ENCODE data around the gene ACAP1. TPM values are rescaled to one million over a fixed set of nuclear protein-coding genes. Genes with fewer than 3 reads are reported as not detected.
A peak's percentile ranks its signal among the peaks of the same experiment; 100 is the strongest.

ACAP1 gene
- total RNA-seq, 1 experiment from 2014 or later: 58.6 TPM

DNA sequence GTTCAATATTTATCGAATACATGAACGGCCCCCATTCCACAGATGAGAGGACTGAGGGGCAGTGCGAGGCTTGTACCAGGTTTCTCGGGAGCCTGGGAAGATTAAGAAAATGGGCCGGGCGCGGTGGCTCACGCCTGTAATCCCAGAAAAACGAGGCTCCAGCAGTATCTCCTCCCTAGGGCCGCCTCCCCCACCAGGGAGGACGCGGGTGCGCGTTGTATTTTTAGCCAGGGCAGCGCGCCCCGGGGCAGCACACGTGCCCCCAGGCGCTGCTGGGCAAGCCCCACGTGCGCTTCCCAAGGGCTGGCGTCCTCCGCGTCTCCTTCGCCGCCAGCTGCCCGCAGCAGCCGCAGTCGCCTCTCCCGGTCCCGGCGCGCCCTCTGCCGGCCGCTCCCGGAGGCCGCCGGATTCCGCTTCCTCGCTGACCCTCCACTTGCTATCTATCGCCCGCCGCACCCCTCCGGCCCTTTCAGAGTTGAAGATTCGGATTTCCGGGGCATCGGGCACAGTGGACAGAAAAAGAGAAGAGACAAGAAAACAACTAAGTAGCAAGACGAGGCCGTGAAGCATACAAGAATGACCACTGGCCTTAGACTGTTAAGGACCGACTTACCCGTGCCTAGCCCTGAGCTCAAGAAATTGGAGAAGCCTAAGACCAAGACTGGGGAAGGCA, 40.0 kb upstream of the ACAP1 start (continued):
- TF ChIP-seq TP53 (CRISPR knock-in tag; IDR thresholded peaks at IDR 0.05) (peak; percentile 86; the same call in 1 of the 2 replicates), TCF7 (CRISPR knock-in tag; IDR thresholded peaks at IDR 0.05; ENCODE audit: low read depth) (no peak), KAT7 (CRISPR knock-in tag; IDR thresholded peaks at IDR 0.05; ENCODE audit: borderline replicate concordance) (no peak), OVOL2 (CRISPR knock-in tag; IDR thresholded peaks at IDR 0.05; ENCODE audit: borderline replicate concordance) (no peak), ZNF138 (CRISPR knock-in tag; conservative IDR thresholded peaks at IDR 0.05) (no peak; the same call in 1 of the 2 replicates), ZNF416 (CRISPR knock-in tag; IDR thresholded peaks at IDR 0.05) (no peak), PRRX2 (CRISPR knock-in tag; IDR thresholded peaks at IDR 0.05) (no peak), ZNF423 (CRISPR knock-in tag; IDR thresholded peaks at IDR 0.05) (no peak), FOXK1 (CRISPR knock-in tag; IDR thresholded peaks at IDR 0.05) (peak; percentile 86), ATF1 (CRISPR knock-in tag; IDR thresholded peaks at IDR 0.05) (no peak), NFE2L1 (CRISPR knock-in tag; IDR thresholded peaks at IDR 0.05) (peak; percentile 66; the same call in 1 of the 2 replicates), JUN (CRISPR knock-in tag; IDR thresholded peaks at IDR 0.05) (no peak), RELA (CRISPR knock-in tag; IDR thresholded peaks at IDR 0.05; ENCODE audit: borderline replicate concordance) (no peak), JAZF1 (CRISPR knock-in tag; IDR thresholded peaks at IDR 0.05) (no peak), CREM (CRISPR knock-in tag; IDR thresholded peaks at IDR 0.05) (0 out of 2 replicates have a peak, but pooled peaks have one; percentile 59), FOXJ3 (CRISPR knock-in tag; IDR thresholded peaks at IDR 0.05; ENCODE audit: borderline replicate concordance) (no peak), ETV6 (CRISPR knock-in tag; IDR thresholded peaks at IDR 0.05) (peak; percentile 95), FOXP1 (CRISPR knock-in tag; IDR thresholded peaks at IDR 0.05; ENCODE audit: borderline replicate concordance) (peak; percentile 89)
- TF ChIP-seq, protein P1, sequence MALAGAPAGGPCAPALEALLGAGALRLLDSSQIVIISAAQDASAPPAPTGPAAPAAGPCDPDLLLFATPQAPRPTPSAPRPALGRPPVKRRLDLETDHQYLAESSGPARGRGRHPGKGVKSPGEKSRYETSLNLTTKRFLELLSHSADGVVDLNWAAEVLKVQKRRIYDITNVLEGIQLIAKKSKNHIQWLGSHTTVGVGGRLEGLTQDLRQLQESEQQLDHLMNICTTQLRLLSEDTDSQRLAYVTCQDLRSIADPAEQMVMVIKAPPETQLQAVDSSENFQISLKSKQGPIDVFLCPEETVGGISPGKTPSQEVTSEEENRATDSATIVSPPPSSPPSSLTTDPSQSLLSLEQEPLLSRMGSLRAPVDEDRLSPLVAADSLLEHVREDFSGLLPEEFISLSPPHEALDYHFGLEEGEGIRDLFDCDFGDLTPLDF (CRISPR knock-in tag; IDR thresholded peaks at IDR 0.05): peak; percentile 71; the same call in 1 of the 2 replicates
- TF ChIP-seq, protein P2, sequence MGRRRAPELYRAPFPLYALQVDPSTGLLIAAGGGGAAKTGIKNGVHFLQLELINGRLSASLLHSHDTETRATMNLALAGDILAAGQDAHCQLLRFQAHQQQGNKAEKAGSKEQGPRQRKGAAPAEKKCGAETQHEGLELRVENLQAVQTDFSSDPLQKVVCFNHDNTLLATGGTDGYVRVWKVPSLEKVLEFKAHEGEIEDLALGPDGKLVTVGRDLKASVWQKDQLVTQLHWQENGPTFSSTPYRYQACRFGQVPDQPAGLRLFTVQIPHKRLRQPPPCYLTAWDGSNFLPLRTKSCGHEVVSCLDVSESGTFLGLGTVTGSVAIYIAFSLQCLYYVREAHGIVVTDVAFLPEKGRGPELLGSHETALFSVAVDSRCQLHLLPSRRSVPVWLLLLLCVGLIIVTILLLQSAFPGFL (CRISPR knock-in tag; IDR thresholded peaks at IDR 0.05; ENCODE audit: borderline replicate concordance): no peak
- TF ChIP-seq, protein P3, sequence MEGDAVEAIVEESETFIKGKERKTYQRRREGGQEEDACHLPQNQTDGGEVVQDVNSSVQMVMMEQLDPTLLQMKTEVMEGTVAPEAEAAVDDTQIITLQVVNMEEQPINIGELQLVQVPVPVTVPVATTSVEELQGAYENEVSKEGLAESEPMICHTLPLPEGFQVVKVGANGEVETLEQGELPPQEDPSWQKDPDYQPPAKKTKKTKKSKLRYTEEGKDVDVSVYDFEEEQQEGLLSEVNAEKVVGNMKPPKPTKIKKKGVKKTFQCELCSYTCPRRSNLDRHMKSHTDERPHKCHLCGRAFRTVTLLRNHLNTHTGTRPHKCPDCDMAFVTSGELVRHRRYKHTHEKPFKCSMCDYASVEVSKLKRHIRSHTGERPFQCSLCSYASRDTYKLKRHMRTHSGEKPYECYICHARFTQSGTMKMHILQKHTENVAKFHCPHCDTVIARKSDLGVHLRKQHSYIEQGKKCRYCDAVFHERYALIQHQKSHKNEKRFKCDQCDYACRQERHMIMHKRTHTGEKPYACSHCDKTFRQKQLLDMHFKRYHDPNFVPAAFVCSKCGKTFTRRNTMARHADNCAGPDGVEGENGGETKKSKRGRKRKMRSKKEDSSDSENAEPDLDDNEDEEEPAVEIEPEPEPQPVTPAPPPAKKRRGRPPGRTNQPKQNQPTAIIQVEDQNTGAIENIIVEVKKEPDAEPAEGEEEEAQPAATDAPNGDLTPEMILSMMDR (IDR thresholded peaks at IDR 0.05): peak; percentile 90; the same call in 1 of the 2 replicates
- TF ChIP-seq, protein P4, sequence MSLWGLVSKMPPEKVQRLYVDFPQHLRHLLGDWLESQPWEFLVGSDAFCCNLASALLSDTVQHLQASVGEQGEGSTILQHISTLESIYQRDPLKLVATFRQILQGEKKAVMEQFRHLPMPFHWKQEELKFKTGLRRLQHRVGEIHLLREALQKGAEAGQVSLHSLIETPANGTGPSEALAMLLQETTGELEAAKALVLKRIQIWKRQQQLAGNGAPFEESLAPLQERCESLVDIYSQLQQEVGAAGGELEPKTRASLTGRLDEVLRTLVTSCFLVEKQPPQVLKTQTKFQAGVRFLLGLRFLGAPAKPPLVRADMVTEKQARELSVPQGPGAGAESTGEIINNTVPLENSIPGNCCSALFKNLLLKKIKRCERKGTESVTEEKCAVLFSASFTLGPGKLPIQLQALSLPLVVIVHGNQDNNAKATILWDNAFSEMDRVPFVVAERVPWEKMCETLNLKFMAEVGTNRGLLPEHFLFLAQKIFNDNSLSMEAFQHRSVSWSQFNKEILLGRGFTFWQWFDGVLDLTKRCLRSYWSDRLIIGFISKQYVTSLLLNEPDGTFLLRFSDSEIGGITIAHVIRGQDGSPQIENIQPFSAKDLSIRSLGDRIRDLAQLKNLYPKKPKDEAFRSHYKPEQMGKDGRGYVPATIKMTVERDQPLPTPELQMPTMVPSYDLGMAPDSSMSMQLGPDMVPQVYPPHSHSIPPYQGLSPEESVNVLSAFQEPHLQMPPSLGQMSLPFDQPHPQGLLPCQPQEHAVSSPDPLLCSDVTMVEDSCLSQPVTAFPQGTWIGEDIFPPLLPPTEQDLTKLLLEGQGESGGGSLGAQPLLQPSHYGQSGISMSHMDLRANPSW (CRISPR knock-in tag; conservative IDR thresholded peaks at IDR 0.05; ENCODE audit: low read depth): 0 out of 2 replicates have a peak, but pooled peaks have one; percentile 45
- TF ChIP-seq, protein P5, sequence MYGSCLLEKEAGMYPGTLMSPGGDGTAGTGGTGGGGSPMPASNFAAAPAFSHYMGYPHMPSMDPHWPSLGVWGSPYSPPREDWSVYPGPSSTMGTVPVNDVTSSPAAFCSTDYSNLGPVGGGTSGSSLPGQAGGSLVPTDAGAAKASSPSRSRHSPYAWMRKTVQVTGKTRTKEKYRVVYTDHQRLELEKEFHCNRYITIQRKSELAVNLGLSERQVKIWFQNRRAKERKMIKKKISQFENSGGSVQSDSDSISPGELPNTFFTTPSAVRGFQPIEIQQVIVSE (CRISPR knock-in tag; IDR thresholded peaks at IDR 0.05; ENCODE audit: borderline replicate concordance): no peak
- TF ChIP-seq, protein P6, sequence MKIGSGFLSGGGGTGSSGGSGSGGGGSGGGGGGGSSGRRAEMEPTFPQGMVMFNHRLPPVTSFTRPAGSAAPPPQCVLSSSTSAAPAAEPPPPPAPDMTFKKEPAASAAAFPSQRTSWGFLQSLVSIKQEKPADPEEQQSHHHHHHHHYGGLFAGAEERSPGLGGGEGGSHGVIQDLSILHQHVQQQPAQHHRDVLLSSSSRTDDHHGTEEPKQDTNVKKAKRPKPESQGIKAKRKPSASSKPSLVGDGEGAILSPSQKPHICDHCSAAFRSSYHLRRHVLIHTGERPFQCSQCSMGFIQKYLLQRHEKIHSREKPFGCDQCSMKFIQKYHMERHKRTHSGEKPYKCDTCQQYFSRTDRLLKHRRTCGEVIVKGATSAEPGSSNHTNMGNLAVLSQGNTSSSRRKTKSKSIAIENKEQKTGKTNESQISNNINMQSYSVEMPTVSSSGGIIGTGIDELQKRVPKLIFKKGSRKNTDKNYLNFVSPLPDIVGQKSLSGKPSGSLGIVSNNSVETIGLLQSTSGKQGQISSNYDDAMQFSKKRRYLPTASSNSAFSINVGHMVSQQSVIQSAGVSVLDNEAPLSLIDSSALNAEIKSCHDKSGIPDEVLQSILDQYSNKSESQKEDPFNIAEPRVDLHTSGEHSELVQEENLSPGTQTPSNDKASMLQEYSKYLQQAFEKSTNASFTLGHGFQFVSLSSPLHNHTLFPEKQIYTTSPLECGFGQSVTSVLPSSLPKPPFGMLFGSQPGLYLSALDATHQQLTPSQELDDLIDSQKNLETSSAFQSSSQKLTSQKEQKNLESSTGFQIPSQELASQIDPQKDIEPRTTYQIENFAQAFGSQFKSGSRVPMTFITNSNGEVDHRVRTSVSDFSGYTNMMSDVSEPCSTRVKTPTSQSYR (CRISPR knock-in tag; IDR thresholded peaks at IDR 0.05): peak; percentile 84; the same call in 1 of the 2 replicates
- TF ChIP-seq, protein P7, sequence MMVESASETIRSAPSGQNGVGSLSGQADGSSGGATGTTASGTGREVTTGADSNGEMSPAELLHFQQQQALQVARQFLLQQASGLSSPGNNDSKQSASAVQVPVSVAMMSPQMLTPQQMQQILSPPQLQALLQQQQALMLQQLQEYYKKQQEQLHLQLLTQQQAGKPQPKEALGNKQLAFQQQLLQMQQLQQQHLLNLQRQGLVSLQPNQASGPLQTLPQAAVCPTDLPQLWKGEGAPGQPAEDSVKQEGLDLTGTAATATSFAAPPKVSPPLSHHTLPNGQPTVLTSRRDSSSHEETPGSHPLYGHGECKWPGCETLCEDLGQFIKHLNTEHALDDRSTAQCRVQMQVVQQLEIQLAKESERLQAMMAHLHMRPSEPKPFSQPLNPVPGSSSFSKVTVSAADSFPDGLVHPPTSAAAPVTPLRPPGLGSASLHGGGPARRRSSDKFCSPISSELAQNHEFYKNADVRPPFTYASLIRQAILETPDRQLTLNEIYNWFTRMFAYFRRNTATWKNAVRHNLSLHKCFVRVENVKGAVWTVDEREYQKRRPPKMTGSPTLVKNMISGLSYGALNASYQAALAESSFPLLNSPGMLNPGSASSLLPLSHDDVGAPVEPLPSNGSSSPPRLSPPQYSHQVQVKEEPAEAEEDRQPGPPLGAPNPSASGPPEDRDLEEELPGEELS (CRISPR knock-in tag; IDR thresholded peaks at IDR 0.05): peak; percentile 94
- TF ChIP-seq, protein P8, sequence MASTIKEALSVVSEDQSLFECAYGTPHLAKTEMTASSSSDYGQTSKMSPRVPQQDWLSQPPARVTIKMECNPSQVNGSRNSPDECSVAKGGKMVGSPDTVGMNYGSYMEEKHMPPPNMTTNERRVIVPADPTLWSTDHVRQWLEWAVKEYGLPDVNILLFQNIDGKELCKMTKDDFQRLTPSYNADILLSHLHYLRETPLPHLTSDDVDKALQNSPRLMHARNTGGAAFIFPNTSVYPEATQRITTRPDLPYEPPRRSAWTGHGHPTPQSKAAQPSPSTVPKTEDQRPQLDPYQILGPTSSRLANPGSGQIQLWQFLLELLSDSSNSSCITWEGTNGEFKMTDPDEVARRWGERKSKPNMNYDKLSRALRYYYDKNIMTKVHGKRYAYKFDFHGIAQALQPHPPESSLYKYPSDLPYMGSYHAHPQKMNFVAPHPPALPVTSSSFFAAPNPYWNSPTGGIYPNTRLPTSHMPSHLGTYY (CRISPR knock-in tag; IDR thresholded peaks at IDR 0.05): no peak
